Vagina (tissue), 2 donors: ENCODE data around the gene TMEM245.

Experiments used
- CTCF ChIP-seq, 3 experiments: fragments of 450-650 bp in 2 of 3; fragments of 200-600 bp in 1 of 3; sonication (generic) in 1 of 3; IDR thresholded peaks; one replicate each; pipeline ENCODE4 v1.5.1; 2017 to 2019; ENCODE audit warnings: antibody characterized with exemption in 3 of 3, mild to moderate bottlenecking in 2 of 3, moderate library complexity in 2 of 3
- POLR2A ChIP-seq, 2 donors: fragments of 450-650 bp; IDR thresholded peaks; one replicate each; pipeline ENCODE4 v1.6.1; 2017; ENCODE audit warnings: antibody characterized with exemption in 2 of 2, mild to moderate bottlenecking in 2 of 2, moderate library complexity in 2 of 2
- POLR2AphosphoS5 ChIP-seq, 2 donors: sonication (generic); formaldehyde crosslinking; IDR thresholded peaks; one replicate each; pipeline ENCODE4 v1.9.0; 2017; ENCODE audit warnings: antibody characterized with exemption in 2 of 2, mild to moderate bottlenecking in 2 of 2, low read depth in 1 of 2; ENCODE audit not compliant: insufficient read depth in 1 of 2

GRCh38 chr9:109161471-109161870 is 41.7 kb upstream of the TMEM245 start:
- no peak for TF ChIP-seq CTCF (IDR thresholded peaks at IDR 0.05)
- no peak for TF ChIP-seq POLR2A (IDR thresholded peaks at IDR 0.05)
- TF ChIP-seq POLR2AphosphoS5 (IDR thresholded peaks at IDR 0.05; ENCODE audit: insufficient read depth in 1 of 2, low read depth in 1 of 2): no peak
